H1 (cell line): Measurements from ENCODE around the gene COL4A1. TPM values are rescaled to one million over a fixed set of nuclear protein-coding genes. Genes with fewer than 3 reads are reported as not detected.

Experiments
- microRNA-seq, 2 experiments: library from miRNA; unstranded; fragments of <30 nt; microRNA quantifications; one replicate each; pipeline versions ENCODE4 to v1.2.0, GENCODE V29; 2016 to 2020; ENCODE audit warnings: borderline microRNAs expressed in 2 of 2, borderline number of aligned reads in 2 of 2, borderline replicate concordance in 1 of 2
- polyA plus RNA-seq, 7 experiments: library from polyadenylated mRNA; depleted of rRNA in 3 of 7; stranded (reverse) in 5 of 7; unstranded in 2 of 7; fragments of >200 nt in 5 of 7; fragments of 200-250 nt in 2 of 7; gene quantifications; 1 replicate in 5 of 7; 2 replicates in 1 of 7; 4 replicates in 1 of 7; pipeline versions ENCODE4 v1.2.1 to v1.2.3, GENCODE V29; 2011 to 2013; ENCODE audit warnings: missing spikeins in 2 of 7, mixed read lengths in 2 of 7
- small RNA-seq: library from polyadenylated mRNA; stranded (forward); fragments of <200 nt; extraction: miRNeasy Mini kit (QIAGEN cat#:217004); gene quantifications from one replicate; pipeline ENCODE3, GENCODE V24; 2013; ENCODE audit not compliant: insufficient read depth
- total RNA-seq: library from RNA; stranded (reverse); fragmentation: NEBNext Ultra II Directional; extraction: Animal tissue kit (Norgen Biotek cat#: 25700); gene quantifications from 2 replicates; pipeline ENCODE4 v1.2.1, GENCODE V29; 2021

Gene COL4A1
- total and polyA plus RNA-seq, 2 of the 8 experiments (the other 6 are each of a cell fraction or from before 2014, with no cell fraction given) = 30.7 to 82.0 TPM

Small RNA genes lying within 50 kb of the gene (microRNA-seq; reads per million reads assigned to microRNA genes)
- gene MIR8073 = 0 reads per million in 2 experiments

Small RNA genes lying within 50 kb of the gene (small RNA-seq; reads per million reads assigned to genes)
- not detected for gene MIR8073

Other genes starting within 250 kb of the COL4A1 start
- gene COL4A2, start 127 bp upstream of the COL4A1 start, total RNA-seq = 77.0 and 80.4 TPM in 2 replicates
- gene COL4A2, start 127 bp upstream of the COL4A1 start, polyA plus RNA-seq (2011; rRNA removed) = 87.3 and 133 TPM in 2 replicates